Endothelial cell of hepatic sinusoid (primary cell): ENCODE results near the gene PTX4.

Experiments
- in situ Hi-C: cut with HindIII; loops from 2 replicates; pipeline ENCODE4 v1.10.0; 2017; ENCODE audit warnings: low sequenced_read_pairs

Gene PTX4

DNA sequence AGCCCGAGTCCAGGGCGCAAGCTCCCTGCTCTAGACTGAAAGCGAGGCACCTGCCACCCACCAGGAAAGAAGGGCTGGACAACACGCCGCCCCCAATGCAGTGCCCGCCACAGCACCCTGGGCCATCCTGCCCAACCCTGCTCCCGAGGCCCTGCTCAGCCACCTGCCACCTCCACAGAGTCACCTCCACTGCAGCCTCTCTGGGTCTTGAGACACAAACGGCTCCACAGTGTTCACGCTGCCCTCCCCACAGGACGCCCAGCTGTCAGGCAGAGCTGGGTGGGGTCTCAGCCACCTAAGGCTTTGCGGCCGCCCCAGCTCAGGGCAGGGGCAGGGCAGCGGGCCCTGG lies 23.2 kb downstream of the PTX4 start:
- in situ Hi-C loops, result no loop called here

DNA sequence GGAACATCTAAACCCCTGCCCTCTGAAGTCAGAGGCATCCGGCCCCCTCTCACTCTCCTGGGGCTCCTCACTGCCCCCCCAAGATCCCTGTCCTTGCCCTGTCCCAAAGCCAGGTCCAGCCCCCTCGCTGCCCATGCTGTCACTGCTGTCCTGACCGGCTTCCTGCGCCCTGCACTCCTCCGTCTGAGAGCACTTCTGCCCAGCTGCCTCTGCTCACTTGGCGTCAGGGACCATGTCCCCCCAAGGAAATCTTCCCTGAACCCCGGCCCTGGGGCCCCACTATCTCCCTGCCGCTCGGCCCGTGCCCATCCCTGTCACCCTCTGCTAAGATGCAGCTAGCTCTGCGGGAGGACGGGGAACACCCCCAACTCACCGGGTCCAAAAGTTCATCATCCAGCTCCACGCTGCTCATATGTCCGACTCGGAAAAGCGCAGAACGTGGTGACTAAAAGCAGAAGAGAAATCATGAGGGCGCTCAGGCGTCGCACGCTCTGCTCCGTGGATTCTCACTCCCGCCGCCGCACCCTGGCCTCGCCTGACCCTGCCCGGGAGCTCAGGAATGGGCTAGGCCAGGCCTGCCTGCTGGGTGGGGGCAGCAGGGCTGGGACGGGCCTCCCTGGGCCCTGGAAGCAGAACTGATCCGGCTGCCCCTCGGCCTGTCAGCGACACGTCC lies 23.7 kb downstream of the PTX4 start:
- in situ Hi-C loops, result no loop called here

DNA sequence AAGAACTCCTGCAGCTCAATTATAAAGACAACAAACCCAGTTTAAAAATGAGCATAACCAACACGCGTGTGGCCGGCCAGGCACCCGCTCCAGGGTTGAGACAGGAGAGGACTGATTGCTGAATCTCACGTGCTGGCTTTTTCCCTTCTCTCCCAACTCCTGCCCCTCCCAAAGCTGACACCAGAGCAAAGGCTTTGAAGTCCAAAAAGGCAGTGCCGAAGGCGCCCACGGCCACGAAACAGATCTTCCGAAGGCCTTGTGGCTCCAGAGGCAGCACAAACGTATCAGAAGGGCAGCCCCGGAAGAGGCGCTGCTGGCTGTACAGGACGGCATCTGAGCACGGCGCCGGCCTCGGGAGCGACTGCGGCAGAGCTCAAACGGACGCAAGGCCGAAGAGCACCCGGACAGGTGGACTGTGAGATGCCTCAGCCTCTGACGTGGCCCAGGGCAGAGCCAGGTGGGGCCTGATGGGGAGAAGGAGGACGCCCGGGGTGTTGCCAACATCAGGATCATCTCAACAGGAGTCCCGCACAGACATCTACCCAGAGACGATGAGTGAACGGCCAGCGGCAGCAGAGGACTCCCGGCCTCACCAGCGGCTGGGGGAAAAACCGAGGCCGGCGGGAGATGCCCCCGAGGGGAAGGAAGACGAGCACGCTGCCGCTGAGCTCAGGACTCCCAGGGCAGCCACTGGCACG lies 24.4 kb downstream of the PTX4 start:
- in situ Hi-C loops, result no loop called here

DNA sequence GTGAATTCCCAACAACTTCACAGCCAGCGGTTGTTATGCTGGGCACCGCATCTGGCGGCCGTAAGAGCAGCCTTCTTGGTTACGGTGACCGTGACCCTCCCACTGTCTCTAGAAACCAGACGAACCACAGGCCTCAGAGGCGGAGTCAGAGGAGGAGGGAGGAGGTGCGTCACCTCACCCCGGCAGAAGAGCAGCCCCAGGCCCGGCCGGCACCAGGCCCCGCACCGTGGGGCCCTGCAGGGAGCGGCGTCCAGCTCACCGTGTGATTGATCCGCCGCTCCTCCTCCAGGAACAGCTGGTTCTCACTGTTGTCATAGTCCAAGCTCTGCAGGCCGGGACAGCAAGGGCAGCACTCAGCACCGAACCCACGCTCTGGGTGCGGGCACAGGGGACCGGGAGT lies 27.6 kb downstream of the PTX4 start:
- in situ Hi-C loops, result no loop called here

DNA sequence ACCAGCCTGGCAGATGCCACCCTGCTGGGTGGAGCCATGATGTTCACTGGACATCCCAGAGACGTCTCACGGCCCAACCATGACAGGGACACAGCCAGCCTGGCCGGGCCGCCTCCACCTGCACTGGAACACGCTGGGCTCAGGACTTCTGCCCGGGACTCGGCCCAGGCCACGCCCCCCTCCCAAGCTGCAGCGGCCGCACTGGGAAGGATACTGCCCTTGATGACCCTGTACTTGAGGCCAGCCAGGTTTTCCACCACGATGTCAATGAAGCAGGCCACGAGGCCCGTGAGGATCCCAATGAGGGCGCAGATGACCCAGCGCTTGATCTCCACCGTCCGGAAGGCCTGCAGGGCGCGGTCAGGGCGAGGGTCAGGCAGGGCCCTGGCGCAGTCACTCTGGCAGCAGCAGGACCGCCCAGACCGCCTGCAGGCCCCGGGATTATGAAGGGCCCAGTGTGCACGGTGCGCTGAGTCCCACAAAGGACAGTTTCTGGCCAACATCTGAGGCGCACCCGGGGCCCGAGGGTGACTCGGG lies 28.1 kb downstream of the PTX4 start:
- in situ Hi-C loops, result no loop called here

DNA sequence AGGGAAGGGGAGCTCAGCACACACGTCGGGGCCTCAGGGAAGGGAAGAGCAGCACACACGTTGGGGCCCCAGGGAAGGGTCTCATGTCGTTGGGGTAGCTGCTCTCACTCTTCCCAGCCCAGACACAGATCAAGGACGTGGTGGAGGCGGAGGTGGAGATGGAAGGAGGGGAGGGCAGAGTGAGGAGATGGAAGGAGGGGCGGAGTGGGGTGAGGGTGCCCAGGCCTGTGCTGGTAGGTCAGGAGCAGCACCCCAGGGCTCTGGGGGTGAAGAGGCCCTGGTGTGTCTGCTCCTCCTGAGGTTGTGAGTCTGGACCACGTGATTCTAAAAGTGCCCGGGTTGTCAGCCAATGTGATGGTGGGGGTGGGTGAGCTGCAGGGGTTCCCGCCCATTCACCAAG lies 28.8 kb downstream of the PTX4 start:
- in situ Hi-C loops, result no loop called here

DNA sequence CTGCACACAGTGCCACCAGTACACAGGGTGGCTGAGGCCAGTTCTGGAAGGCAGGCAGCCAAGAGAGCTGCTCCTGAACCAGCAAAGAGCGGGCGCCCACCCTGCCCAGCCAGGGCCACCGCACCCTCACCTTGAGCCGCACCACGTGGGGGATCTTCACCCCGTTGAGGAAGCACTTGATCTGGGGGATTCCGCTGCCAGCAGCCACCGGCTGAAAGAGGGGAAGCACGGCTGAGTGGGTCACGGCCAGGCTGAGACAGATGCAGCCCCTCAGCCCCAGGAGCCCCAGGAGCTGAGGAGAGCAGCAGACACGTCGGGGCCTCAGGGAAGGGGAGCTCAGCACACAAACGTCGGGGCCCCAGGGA lies 29.8 kb downstream of the PTX4 start:
- in situ Hi-C loops, result no loop called here

DNA sequence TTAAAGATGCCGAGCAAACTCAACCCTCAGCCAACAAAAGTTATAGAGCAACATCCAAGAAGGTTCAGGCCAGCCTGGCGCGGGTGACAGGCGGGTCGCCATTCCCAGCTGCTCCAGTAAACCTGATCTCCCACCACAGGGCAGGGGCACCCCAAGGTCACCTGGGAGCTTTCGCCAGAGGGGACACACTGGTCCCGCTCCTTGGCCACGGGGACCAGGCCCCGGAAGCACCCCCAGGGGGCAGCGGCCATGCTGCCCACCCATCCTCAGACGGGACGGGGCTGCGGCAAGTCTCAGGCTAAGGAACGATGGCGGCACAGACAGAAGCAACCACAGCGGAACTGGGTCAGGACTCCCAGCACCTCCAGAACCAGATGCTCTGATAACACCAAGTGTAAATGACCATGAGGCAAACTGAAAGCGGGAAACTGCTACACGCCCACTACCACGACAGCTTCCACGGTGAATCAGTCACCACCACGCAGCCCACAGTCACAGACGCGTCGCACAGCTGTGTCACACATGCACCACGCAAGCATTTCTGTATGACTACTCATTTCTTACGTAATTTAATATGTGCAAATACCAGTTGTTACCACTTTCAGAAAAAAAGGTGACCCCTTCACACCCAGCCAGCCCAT lies 30.3 kb downstream of the PTX4 start:
- in situ Hi-C loops, result no loop called here

DNA sequence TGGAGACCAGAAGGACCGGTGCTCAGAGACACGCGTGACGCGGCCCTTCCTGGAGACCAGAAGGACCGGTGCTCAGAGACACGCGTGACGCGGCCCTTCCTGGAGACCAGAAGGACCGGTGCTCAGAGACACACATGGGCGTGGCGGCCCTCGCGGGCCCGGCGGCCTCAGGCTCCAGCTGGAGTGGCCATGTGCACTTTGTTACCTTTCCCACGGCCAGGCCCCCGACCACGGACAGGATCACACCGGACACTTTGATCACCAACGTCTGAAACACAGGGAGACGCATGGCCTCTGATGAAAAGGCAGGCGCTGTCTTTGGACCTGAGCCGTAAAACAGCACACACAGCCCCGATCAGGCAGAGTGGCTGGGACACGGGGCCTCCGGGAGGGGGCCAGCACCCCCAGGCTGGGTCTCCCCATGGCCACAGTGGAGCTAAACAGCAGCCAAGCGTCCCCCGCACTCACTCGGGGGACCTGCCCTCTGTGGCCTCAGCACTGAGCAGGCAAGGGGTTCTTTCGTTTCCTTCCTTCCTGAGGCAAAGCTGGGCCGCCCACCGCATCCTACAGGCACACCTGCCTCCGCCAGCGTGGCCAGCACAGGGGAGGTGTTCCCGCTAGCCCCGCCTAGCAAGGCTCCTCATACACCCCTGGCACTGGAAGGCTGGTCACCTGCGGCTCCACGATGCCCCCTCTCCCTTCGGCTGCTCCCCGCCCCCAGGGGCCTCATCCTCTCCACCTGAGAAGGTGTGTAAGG lies 31.1 kb downstream of the PTX4 start:
- in situ Hi-C loops, result no loop called here

DNA sequence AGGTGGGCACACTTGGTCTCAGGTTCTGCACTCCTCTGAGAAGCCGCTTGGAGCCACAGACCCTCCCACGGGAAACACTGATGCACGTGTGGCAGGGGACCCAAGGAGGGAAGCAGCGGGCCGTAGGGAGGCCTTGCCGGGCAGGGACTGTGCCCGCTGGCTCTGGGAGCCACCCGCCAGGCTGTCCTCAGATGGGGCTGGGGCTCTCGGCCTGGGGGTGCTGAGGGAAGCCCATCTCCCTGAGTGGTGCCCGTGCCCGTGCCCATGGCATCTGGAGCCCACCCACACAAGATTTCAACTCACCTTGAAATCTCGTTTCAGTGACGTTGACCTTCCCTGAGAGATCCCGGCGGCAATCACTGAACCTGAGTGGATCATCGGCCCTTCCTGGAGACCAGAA lies 31.8 kb downstream of the PTX4 start:
- in situ Hi-C loops, result no loop called here

DNA sequence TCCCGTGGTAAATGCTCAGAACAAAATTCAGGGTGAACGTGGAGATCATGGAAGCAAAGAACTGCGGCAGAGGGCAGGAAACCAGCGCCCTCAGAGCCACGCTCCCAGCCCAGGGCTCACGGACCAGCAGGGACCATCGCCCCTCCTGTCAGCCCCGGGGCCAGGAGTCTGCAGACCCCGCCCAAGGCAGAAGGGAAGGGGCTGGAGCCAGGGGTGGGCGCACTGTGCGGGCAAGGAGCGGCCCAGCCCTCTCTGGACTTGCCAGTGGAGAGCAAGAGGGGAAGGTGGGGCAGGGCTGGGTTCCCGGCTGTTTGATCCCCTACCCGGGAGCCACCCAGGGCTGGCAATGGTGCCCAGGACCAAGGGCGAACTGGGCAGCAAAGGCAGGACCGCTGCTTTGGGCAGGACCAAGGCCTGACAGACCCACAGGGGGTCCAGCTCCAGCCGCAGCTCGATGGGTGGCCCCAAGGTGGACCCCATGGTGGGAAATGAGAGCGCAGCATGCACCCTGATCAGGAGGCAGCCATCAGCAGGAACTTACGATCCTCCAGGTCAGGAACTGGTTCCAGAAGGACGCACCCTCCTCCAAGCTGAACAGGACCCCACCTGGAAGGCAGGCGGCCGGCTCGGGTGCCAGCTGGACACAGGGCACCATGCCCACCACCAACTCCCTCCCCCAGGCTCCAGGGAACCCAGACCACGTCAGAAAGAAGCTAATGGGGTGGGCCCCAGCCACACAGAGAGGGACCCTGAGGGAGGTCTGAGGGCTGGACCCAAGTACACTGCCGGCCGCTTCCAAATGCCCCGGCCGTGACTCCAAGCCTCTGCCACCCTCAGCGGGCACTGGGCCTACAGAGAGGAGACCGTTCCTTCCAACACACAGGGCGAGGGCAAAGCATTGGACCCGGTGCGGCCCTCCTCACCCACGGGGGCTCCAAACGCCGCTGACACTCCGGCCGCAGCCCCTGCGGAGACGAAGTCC lies 33.3 kb downstream of the PTX4 start:
- in situ Hi-C loops, result no loop called here

DNA sequence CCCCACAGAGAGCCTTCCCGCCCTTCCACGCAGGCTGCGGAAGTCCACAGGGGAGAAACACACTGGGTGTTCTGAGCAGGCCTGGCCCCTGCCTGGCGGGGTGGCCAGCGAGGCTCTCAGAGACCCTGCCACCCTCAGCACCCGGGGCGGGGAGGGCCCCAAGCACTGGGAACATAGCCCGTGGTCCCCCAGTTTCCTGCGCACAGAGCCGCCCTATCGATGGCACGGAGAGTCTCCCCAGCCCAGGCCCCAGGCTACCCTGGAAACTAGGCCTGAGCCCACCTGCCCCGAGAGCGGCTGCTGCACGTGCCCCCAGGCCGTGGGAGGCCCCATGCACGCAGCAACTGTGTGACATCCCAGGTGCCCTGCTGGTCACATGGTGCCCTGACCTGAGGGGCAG lies 34.2 kb downstream of the PTX4 start:
- in situ Hi-C loops, result no loop called here

DNA sequence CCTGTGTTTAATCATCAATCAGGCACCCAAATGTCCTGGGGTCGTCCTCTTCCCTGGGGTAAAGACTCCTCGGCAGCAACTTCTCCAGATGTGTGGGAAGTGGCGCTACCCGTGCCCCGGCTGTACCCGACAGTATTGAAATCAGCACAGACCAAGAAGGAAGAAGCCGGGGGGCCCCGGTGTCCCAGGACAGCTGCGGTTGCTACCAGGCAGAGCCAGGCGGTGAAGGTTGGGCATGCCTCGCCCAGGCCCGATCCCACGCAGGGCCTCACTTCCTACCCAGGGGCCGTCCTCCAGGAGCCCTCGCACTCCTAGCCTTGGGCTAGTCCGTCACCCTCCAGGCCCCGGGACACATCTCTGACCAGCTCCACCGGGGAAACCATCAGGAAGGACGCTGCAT lies 35.4 kb downstream of the PTX4 start:
- in situ Hi-C loops, result no loop called here

DNA sequence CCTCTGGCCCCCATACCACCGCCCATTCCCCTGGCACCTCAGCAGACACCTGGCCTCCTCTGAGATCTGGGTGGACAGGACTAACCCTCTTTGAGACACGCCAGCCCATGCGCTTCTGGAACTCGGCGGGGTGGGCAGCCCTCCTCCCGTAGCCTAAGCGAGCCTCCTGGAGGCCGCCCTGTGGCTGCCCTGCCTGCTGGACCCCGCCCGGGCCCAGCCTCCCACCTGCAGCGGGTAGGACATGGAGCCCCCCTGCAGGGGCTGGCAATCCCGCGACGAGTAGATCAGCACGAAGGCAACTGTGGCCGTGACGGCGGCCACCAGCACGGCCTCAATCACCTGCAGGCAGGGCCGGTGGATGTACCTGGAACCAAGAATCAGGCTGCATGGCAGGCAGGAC lies 36.2 kb downstream of the PTX4 start:
- in situ Hi-C loops, result no loop called here

DNA sequence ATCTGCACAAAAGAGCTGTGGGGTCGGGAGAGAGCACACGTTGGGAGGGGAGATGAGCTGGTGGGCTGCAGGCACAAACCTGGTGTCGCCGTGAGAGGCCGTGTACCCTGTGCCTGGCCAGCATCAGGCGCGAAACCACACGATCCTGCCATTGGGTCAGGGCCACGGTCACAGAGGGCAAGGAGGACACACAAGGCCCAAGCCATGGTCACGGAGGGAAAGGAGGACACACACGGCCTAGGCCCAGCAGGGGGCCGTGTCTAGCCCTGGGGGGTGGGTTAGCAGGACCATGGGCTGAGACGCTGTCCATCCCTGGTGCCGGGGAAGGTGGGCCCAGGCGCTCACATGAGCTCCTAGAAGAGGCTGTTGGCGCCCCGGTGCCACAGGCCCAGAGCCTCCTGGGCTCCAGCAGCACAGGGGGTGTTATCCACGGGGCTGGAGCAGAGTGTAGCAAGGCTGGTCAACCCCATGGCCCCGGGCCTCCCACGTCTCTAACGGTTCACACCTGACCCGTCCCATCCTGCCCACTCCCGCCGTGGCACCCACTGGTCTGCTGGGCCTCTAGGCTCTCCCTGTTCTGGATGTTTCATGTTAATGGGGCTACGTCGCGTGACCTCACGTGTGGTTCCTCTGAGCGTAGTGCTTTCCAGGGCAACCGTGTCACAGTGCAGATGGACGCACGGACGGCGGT lies 36.9 kb downstream of the PTX4 start:
- in situ Hi-C loops, result no loop called here

DNA sequence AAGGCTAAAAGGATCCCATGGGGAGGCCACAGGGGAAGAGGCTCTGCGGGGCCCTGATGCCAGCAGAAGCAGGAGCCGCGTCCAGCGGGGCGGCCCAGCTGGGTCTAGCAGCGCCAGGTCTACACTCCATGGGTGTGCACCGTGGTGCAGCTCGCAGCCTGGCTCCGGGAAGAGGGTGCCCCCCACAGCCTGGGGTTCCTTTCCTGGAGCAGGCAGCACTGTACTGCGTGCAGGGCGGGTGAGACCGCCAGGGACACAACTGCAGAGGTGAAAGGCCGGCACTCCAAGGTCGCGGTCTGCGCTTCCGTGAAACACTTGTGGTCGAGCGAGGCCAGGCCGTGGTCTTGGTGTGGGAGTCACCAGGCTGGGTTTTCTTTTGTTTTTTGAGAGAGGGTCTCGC lies 37.9 kb downstream of the PTX4 start:
- in situ Hi-C loops, result no loop called here

DNA sequence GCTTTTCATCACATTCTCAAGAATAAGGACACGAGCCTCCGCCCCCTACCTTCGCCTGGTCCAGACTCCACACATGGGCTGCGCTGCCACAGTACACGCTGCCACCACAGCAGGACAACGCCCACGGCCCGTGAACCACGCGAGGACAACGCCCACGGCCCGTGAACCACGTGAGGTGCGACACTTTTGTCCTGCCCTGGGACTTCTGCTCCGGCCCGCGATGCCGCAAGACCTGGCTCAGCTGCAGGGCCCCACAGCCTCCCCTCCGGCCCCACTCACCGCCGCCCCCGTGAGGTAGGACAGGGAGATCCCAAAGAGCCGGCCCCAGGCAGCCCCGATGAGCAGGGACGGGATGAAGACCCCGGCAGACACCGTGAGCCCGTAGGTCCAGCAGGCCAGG lies 38.5 kb downstream of the PTX4 start:
- in situ Hi-C loops, result no loop called here

DNA sequence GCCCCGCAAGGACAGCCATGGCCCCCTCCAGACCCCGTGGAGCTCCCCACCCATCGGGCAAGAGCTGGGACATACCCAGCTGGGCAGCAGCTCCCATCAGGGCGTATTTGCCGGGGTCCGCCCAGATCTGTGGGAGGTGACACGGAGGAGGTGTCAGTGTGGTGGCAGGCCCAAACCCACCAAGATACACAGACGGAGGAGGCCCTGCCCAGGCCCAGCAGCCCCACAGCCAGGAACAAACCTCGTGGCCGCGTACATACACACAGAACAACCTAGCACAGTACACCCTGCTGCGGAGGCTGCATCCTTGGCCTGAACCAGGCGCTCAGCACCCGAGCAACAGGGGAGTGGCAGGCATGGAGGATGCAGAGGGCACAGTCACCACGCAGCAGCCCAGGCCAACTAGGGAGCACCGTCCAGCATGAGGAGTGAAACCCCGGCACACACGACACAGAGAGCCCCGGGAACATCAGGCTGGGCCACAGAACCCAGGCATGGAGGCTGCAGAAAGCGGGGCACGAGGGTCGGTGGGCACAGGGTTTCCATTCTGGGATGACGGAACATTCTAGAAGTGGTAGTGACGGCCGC lies 39.4 kb downstream of the PTX4 start:
- in situ Hi-C loops, result no loop called here

DNA sequence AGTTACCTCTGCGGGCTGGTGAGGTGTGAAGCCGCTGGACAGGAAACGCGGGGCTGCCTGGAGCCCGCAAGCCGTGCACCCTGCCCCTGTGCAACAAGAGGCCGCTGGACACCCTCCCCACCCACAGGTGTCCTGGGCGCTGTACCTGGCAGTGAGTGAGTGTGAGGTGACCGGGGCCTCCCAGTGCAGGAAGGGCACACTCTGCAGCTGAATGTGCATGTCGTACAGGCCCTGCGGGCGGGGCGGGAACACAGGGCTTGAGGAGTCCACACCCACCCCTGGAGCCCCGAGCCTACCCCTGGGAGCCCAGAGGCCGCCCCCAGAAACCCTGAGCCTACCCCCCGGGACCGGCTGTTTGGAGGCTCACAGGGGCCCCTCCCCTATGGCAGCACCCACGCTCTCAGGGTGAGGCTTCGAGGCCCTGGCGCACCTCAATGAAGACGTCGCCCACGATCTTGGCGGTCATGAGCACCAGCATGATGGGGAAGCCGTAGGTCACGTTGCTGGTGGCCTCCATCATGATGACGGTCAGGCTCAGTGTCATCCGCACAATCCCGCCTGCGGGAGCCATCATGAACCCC lies 40.1 kb downstream of the PTX4 start:
- in situ Hi-C loops, result no loop called here
